Measurements from ENCODE around the gene PACS2.

- TF ChIP-seq EZH2phosphoT487 (IDR thresholded peaks at IDR 0.05; ENCODE audit: insufficient read depth, low read depth) (no peak), EZH2 (IDR thresholded peaks at IDR 0.05; ENCODE audit: insufficient read depth, poor library complexity, severe bottlenecking) (no peak)
Measured at GRCh38 chr14:105309371-105309770, 5.2 kb upstream of the PACS2 start.

All from GM23248 (cell line).